HG03175 (cell line): ENCODE results near the gene EMC8.
A peak's percentile ranks its signal among the peaks of the same experiment; 100 is the strongest.
"Not testable (repeated sequence)": the region's sequence is repeated elsewhere in the genome, so short reads cannot be mapped to it uniquely, and the experiment has no call there.

Experiments used
- ATAC-seq: cut with Tn5 transposase; IDR thresholded peaks from one replicate; pipeline ENCODE4 v1.9.1; 2021; ENCODE audit warnings: mild to moderate bottlenecking, moderate library complexity; ENCODE audit not compliant: unreplicated experiment

EMC8 gene

GRCh38 chr16:85835227-85835751 is 35.9 kb upstream of the EMC8 start:
- no peak for ATAC-seq

- ATAC-seq: no peak
Observed at GRCh38 chr16:85834741-85835140, 35.4 kb upstream of the EMC8 start.

GRCh38 chr16:85833219-85833920 is 34.0 kb upstream of the EMC8 start:
- ATAC-seq: no peak

- ATAC-seq: peak; percentile 46
Observed at GRCh38 chr16:85832570-85833218, 33.4 kb upstream of the EMC8 start.

- no peak for ATAC-seq
Observed at GRCh38 chr16:85830821-85831220, 31.5 kb upstream of the EMC8 start.

GRCh38 chr16:85829751-85830445 is 30.6 kb upstream of the EMC8 start:
- ATAC-seq: no peak

- ATAC-seq: no peak
Observed at GRCh38 chr16:85829171-85829719, 29.9 kb upstream of the EMC8 start.

- ATAC-seq: no peak
Observed at GRCh38 chr16:85828166-85828565, 28.8 kb upstream of the EMC8 start.

GRCh38 chr16:85826686-85827247 is 27.4 kb upstream of the EMC8 start:
- no peak for ATAC-seq

- ATAC-seq: no peak
Observed at GRCh38 chr16:85825326-85825725, 26.0 kb upstream of the EMC8 start.

GRCh38 chr16:85824161-85825135 is 25.1 kb upstream of the EMC8 start:
- ATAC-seq: no peak

GRCh38 chr16:85823328-85823920 is 24.1 kb upstream of the EMC8 start:
- no peak for ATAC-seq

GRCh38 chr16:85822145-85822544 is 22.8 kb upstream of the EMC8 start:
- no peak for ATAC-seq

- peak; percentile 85 for ATAC-seq
Observed at GRCh38 chr16:85821390-85822135, 22.2 kb upstream of the EMC8 start.

GRCh38 chr16:85820604-85821372 is 21.4 kb upstream of the EMC8 start:
- no peak for ATAC-seq

GRCh38 chr16:85819771-85820170 is 20.4 kb upstream of the EMC8 start:
- no peak for ATAC-seq

GRCh38 chr16:85819245-85819644 is 19.9 kb upstream of the EMC8 start:
- no peak for ATAC-seq

- ATAC-seq: not testable (repeated sequence)
Observed at GRCh38 chr16:85817195-85817594, 17.9 kb upstream of the EMC8 start.
